PC-9 (cell line): Measurements from ENCODE around the gene SMIM38.

Experiments
- EZH2 ChIP-seq: fragments of 200-600 bp; sonication (generic); IDR thresholded peaks from 2 replicates; pipeline ENCODE4 v1.8.0; 2017; ENCODE audit warnings: antibody characterized with exemption, low read depth
- TF ChIP-seq, protein P1 (sequence below): fragments of 200-600 bp; sonication (generic); conservative IDR thresholded peaks from 2 replicates; pipeline ENCODE4 v1.6.1; 2017; ENCODE audit warnings: mixed run types, antibody characterized with exemption, mild to moderate bottlenecking, moderate library complexity

DNA sequence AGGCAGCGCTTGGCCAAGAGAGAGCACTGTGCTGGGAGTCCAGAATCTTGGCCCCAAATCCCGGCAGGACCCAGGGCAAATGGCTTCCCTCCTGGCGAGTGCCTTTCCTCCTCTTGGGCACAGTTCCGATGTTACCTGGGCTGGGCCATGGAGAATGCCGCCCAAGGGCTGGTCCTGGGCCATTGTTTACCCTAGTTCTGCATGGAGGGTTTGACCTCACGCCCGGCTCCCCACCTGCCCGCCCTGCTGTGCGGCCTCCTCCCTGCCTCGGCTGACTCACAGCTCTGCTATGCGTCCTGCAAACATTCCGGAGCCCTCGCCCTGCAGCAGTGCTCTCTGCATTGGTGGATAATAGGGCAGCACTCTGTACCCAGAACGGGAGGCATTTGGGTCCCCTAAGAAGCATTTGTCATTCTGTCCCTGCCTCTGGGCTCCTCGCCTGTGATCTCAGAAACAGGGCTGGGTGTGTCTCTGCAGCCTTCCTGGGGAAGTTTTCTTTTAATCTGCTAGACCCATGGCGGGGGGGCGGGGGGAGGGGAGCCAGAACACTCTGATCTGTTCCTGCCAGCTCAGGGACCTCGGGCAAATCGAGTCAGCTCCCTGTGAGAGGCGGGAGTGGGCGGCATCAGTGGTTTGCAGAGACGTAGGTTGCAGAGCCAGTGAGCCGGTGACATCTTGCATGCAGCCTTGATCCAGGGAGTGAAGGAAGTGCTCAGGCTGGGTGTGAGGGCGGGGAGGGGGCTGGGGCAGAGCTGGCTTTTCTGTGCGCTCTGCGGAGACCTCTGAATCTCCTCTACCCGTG lies 32.9 kb upstream of the SMIM38 start:
- TF ChIP-seq, protein P1, sequence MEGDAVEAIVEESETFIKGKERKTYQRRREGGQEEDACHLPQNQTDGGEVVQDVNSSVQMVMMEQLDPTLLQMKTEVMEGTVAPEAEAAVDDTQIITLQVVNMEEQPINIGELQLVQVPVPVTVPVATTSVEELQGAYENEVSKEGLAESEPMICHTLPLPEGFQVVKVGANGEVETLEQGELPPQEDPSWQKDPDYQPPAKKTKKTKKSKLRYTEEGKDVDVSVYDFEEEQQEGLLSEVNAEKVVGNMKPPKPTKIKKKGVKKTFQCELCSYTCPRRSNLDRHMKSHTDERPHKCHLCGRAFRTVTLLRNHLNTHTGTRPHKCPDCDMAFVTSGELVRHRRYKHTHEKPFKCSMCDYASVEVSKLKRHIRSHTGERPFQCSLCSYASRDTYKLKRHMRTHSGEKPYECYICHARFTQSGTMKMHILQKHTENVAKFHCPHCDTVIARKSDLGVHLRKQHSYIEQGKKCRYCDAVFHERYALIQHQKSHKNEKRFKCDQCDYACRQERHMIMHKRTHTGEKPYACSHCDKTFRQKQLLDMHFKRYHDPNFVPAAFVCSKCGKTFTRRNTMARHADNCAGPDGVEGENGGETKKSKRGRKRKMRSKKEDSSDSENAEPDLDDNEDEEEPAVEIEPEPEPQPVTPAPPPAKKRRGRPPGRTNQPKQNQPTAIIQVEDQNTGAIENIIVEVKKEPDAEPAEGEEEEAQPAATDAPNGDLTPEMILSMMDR = no peak
- no peak for TF ChIP-seq EZH2
